Mesendoderm (in vitro differentiated cells): Measurements from ENCODE around the gene CLSTN2.

Experiments used
- DNase-seq: peaks from one replicate; pipeline ENCODE4 v3.0.0; 2013
- H2AK5ac ChIP-seq: 2 replicates; pipeline ENCODE4 v1.6.1; 2013; ENCODE audit warnings: low read length, inconsistent platforms
- H2BK120ac ChIP-seq: 2 replicates; pipeline ENCODE4 v1.6.1; 2013; ENCODE audit warnings: low read depth, mild to moderate bottlenecking, low read length, moderate library complexity, mixed read lengths
- H2BK15ac ChIP-seq: replicated peaks from 2 replicates; pipeline ENCODE4 v1.6.1; 2013; ENCODE audit warnings: low read depth, mild to moderate bottlenecking, moderate library complexity
- H2BK5ac ChIP-seq: 2 replicates; pipeline ENCODE4 v1.6.1; 2013; ENCODE audit warnings: low read length, inconsistent platforms
- H3K18ac ChIP-seq: 2 replicates; pipeline ENCODE4 v1.6.1; 2013; ENCODE audit warnings: mild to moderate bottlenecking, low read length, mixed read lengths
- H3K23ac ChIP-seq: one replicate; pipeline ENCODE4 v1.6.1; 2013; ENCODE audit warnings: low read length
- H3K27ac ChIP-seq: 2 replicates; pipeline ENCODE4 v1.5.1; 2013; ENCODE audit warnings: low read depth, mild to moderate bottlenecking, inconsistent platforms, low read length, moderate library complexity
- H3K27me3 ChIP-seq: 2 replicates; pipeline ENCODE4 v1.6.1; 2013; ENCODE audit warnings: low read length, control low read depth, mild to moderate bottlenecking, inconsistent platforms; ENCODE audit not compliant: insufficient read depth, poor library complexity
- H3K36me3 ChIP-seq: 2 replicates; pipeline ENCODE4 v1.6.1; 2013; ENCODE audit warnings: low read length, inconsistent platforms; ENCODE audit not compliant: control insufficient read depth, insufficient read depth
- H3K4ac ChIP-seq: one replicate; pipeline ENCODE4 v1.6.1; 2013; ENCODE audit warnings: low read depth, mild to moderate bottlenecking, low read length, moderate library complexity
- H3K4me1 ChIP-seq: 2 replicates; pipeline ENCODE4 v1.6.1; 2013; ENCODE audit warnings: low read depth, low read length, inconsistent platforms; ENCODE audit not compliant: control insufficient read depth
- H3K4me2 ChIP-seq: 2 replicates; pipeline ENCODE4 v1.6.1; 2013; ENCODE audit warnings: low read length
- H3K4me3 ChIP-seq: 2 replicates; pipeline ENCODE4 v1.5.1; 2013; ENCODE audit warnings: mild to moderate bottlenecking, low read length
- H3K56ac ChIP-seq: one replicate; pipeline ENCODE4 v1.6.1; 2013; ENCODE audit warnings: low read length
- H3K79me1 ChIP-seq: 2 replicates; pipeline ENCODE4 v1.6.1; 2013; ENCODE audit warnings: low read length, inconsistent platforms
- H3K79me2 ChIP-seq: 2 replicates; pipeline ENCODE4 v1.6.1; 2013; ENCODE audit warnings: mild to moderate bottlenecking, low read length; ENCODE audit not compliant: control insufficient read depth, insufficient read depth
- H3K9ac ChIP-seq: 2 replicates; pipeline ENCODE4 v1.6.1; 2013; ENCODE audit warnings: low read length, inconsistent platforms
- H4K5ac ChIP-seq: one replicate; pipeline ENCODE4 v1.6.1; 2013; ENCODE audit warnings: low read length
- H4K8ac ChIP-seq: one replicate; pipeline ENCODE4 v1.6.1; 2013; ENCODE audit warnings: low read depth, mild to moderate bottlenecking, control low read depth, low read length, moderate library complexity
- WGBS: extraction: QIAGEN DNeasy Blood & Tissue Kit; methylation state at CpG from one replicate; pipeline ENCODE4 v1.1.7; 2013; ENCODE audit warnings: low lambda C conversion rate, missing lambda C conversion rate; ENCODE audit not compliant: insufficient coverage; ENCODE audit errors: extremely low coverage; 5-methylcytosine and 5-hydroxymethylcytosine counted together

The CLSTN2 gene

GRCh38 chr3:140187028-140187427 lies 252.0 kb downstream of the CLSTN2 start:
- no peak for DNase-seq
- Histone ChIP-seq H3K4me1 (no peaks in the 10 kb centered on the region), H3K27me3 (no peaks in the 10 kb centered on the region), H3K27ac (no peak overlapping the region), H2BK5ac (no peak overlapping the region), H2BK15ac (no peak overlapping the region), H3K36me3 (no peaks in the 10 kb centered on the region), H3K79me2 (no peaks in the 10 kb centered on the region), H3K4me2 (no peak overlapping the region), H2BK120ac (no peak overlapping the region), H3K79me1 (no peaks in the 10 kb centered on the region), H3K4me3 (no peak overlapping the region), H2AK5ac (no peak overlapping the region), H4K8ac (no peak overlapping the region), H3K18ac (no peak overlapping the region), H3K23ac (no peak overlapping the region), H3K56ac (no peak overlapping the region), H3K9ac (no peak overlapping the region), H3K4ac (no peak overlapping the region), H4K5ac (no peak overlapping the region)
- no CpG with 5 or more reads among the region's 1 CpG for WGBS

GRCh38 chr3:140187656-140188221 lies 252.8 kb downstream of the CLSTN2 start:
- H3K36me3 ChIP-seq, result no peaks in the 10 kb centered on the region
- H4K8ac ChIP-seq, result no peak overlapping the region
- H3K79me1 ChIP-seq, result no peaks in the 10 kb centered on the region
- H2BK15ac ChIP-seq, result no peak overlapping the region
- no peak overlapping the region for H3K4me3 ChIP-seq
- no peak overlapping the region for H3K27ac ChIP-seq
- H3K9ac ChIP-seq, result no peak overlapping the region
- no peak overlapping the region for H3K56ac ChIP-seq
- H3K23ac ChIP-seq, result no peak overlapping the region
- no peak overlapping the region for H2BK120ac ChIP-seq
- WGBS, result no CpG with 5 or more reads among the region's 2 CpGs
- no peak for DNase-seq
- no peak overlapping the region for H3K4me2 ChIP-seq
- no peak overlapping the region for H2AK5ac ChIP-seq
- H2BK5ac ChIP-seq, result no peak overlapping the region
- no peak overlapping the region for H3K4ac ChIP-seq
- H3K18ac ChIP-seq, result no peak overlapping the region
- no peaks in the 10 kb centered on the region for H3K27me3 ChIP-seq
- no peaks in the 10 kb centered on the region for H3K4me1 ChIP-seq
- H3K79me2 ChIP-seq, result no peaks in the 10 kb centered on the region
- no peak overlapping the region for H4K5ac ChIP-seq

DNA sequence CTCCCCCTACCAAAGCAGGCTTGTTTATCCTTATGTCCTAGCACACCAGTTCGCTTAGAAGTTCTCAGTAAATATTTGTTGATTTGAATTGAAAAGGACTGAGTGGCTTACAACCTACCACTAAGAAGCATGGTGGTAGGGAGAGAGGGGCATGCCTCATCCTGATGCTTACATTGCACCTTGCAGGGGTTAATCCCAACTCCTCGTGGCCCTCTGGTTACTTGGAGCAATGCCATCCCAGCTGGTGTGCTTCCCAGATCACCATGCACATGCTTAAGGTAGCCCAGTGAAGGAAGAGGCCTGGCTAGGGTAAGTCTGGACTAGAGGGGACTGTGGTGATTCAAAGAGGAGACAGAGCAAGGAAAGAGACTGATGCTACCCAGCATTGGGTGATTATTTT lies 253.3 kb downstream of the CLSTN2 start:
- Histone ChIP-seq H2BK120ac (no peak overlapping the region), H4K8ac (no peak overlapping the region), H2AK5ac (no peak overlapping the region), H3K9ac (no peak overlapping the region), H2BK15ac (no peak overlapping the region), H3K23ac (no peak overlapping the region), H3K56ac (no peak overlapping the region), H3K79me1 (no peaks in the 10 kb centered on the region), H3K4me1 (no peaks in the 10 kb centered on the region), H3K4ac (no peak overlapping the region), H3K18ac (no peak overlapping the region), H3K79me2 (no peaks in the 10 kb centered on the region), H3K4me2 (no peak overlapping the region), H2BK5ac (no peak overlapping the region), H3K27me3 (no peaks in the 10 kb centered on the region), H3K27ac (no peak overlapping the region), H3K36me3 (no peaks in the 10 kb centered on the region), H3K4me3 (no peak overlapping the region), H4K5ac (no peak overlapping the region)
- no CpG with 5 or more reads among the region's 2 CpGs for WGBS
- no peak for DNase-seq

- Histone ChIP-seq H2AK5ac (no peak overlapping the region), H3K4ac (no peak overlapping the region), H3K9ac (no peak overlapping the region), H3K79me1 (no peaks in the 10 kb centered on the region), H2BK120ac (no peak overlapping the region), H3K4me3 (no peak overlapping the region), H3K36me3 (no peaks in the 10 kb centered on the region), H3K27me3 (no peaks in the 10 kb centered on the region), H2BK15ac (no peak overlapping the region), H3K18ac (no peak overlapping the region), H3K79me2 (no peaks in the 10 kb centered on the region), H4K8ac (no peak overlapping the region), H3K56ac (no peak overlapping the region), H3K4me2 (no peak overlapping the region), H2BK5ac (no peak overlapping the region), H4K5ac (no peak overlapping the region), H3K4me1 (no peaks in the 10 kb centered on the region), H3K27ac (no peak overlapping the region), H3K23ac (no peak overlapping the region)
- 100% methylated on average over 1 of the region's 3 CpGs for WGBS
- DNase-seq, result no peak
These were observed 254.3 kb downstream of the CLSTN2 start for GRCh38 chr3:140189267-140189666.

- Histone ChIP-seq H3K56ac (no peak overlapping the region), H3K79me1 (no peaks in the 10 kb centered on the region), H3K4me1 (no peaks in the 10 kb centered on the region), H2AK5ac (no peak overlapping the region), H3K79me2 (no peaks in the 10 kb centered on the region), H3K27ac (no peak overlapping the region), H3K4ac (no peak overlapping the region), H2BK120ac (no peak overlapping the region), H3K18ac (no peak overlapping the region), H3K4me2 (no peak overlapping the region), H3K36me3 (no peaks in the 10 kb centered on the region), H2BK5ac (no peak overlapping the region), H4K5ac (no peak overlapping the region), H3K27me3 (no peaks in the 10 kb centered on the region), H2BK15ac (no peak overlapping the region), H3K23ac (no peak overlapping the region), H4K8ac (no peak overlapping the region), H3K4me3 (no peak overlapping the region), H3K9ac (no peak overlapping the region)
- no peak for DNase-seq
- no CpG with 5 or more reads among the region's 1 CpG for WGBS
These were observed 255.0 kb downstream of the CLSTN2 start for GRCh38 chr3:140189976-140190375.

- H3K4me2 ChIP-seq, result no peak overlapping the region
- no peak overlapping the region for H3K56ac ChIP-seq
- no peak overlapping the region for H2BK5ac ChIP-seq
- H2BK15ac ChIP-seq, result no peak overlapping the region
- H3K4me1 ChIP-seq, result no peaks in the 10 kb centered on the region
- H4K5ac ChIP-seq, result no peak overlapping the region
- no peak overlapping the region for H4K8ac ChIP-seq
- no peak for DNase-seq
- no peak overlapping the region for H3K27ac ChIP-seq
- H3K9ac ChIP-seq, result no peak overlapping the region
- H2BK120ac ChIP-seq, result no peak overlapping the region
- no peak overlapping the region for H3K18ac ChIP-seq
- no peak overlapping the region for H3K23ac ChIP-seq
- no peaks in the 10 kb centered on the region for H3K79me1 ChIP-seq
- H2AK5ac ChIP-seq, result no peak overlapping the region
- H3K4ac ChIP-seq, result no peak overlapping the region
- no peaks in the 10 kb centered on the region for H3K27me3 ChIP-seq
- no peaks in the 10 kb centered on the region for H3K79me2 ChIP-seq
- H3K4me3 ChIP-seq, result no peak overlapping the region
- H3K36me3 ChIP-seq, result no peaks in the 10 kb centered on the region
These were observed 262.0 kb downstream of the CLSTN2 start for GRCh38 chr3:140196970-140197369.
